Transverse colon (tissue), 4 donors: ENCODE data around the gene SLC34A1. TPM values are rescaled to one million over a fixed set of nuclear protein-coding genes. Genes with fewer than 3 reads are reported as not detected.
A peak's percentile ranks its signal among the peaks of the same experiment; 100 is the strongest.

ENCODE experiments used
- DNase-seq: peaks from one replicate; pipeline ENCODE4 v3.0.0-alpha.2; 2019
- H3K27ac ChIP-seq, 4 donors: fragments of 200-600 bp; sonication (generic); 2 replicates each; pipeline ENCODE4 v1.5.1; 2016 to 2018; ENCODE audit warnings: inconsistent platforms in 4 of 4
- H3K27me3 ChIP-seq: fragments of 200-600 bp; sonication (generic); 2 replicates; pipeline ENCODE4 v1.5.1; 2017; ENCODE audit warnings: inconsistent platforms
- H3K36me3 ChIP-seq, 4 donors: fragments of 200-600 bp; sonication (generic); 2 replicates each; pipeline ENCODE4 v1.5.1; 2017 to 2019; ENCODE audit warnings: inconsistent platforms in 4 of 4
- H3K4me1 ChIP-seq, 4 donors: fragments of 200-600 bp; sonication (generic); 2 replicates each; pipeline ENCODE4 v1.5.1; 2017 to 2020; ENCODE audit warnings: inconsistent platforms in 4 of 4
- H3K4me3 ChIP-seq, 4 donors: fragments of 200-600 bp; sonication (generic); 1 replicate in 1 of 4; 2 replicates in 3 of 4; pipeline versions ENCODE4 v1.5.1 to v1.6.1; 2017 to 2019; ENCODE audit warnings: inconsistent platforms in 4 of 4
- H3K9me3 ChIP-seq, 2 donors: fragments of 200-600 bp; sonication (generic); 2 replicates each; pipeline ENCODE4 v1.5.1; 2017 to 2019; ENCODE audit warnings: inconsistent platforms in 2 of 2
- CTCF ChIP-seq, 5 experiments: fragments of 200-600 bp in 3 of 5; fragments of 450-650 bp in 2 of 5; sonication (generic) in 3 of 5; IDR thresholded peaks; 1 replicate in 2 of 5; 2 replicates in 3 of 5; pipeline ENCODE4 v1.5.1; 2016 to 2017; ENCODE audit warnings: antibody characterized with exemption in 5 of 5, inconsistent platforms in 3 of 5, mild to moderate bottlenecking in 2 of 5, moderate library complexity in 1 of 5
- EP300 ChIP-seq: sonication (generic); formaldehyde crosslinking; IDR thresholded peaks from one replicate; pipeline ENCODE4 v1.6.1; 2017; ENCODE audit warnings: antibody characterized with exemption, low read depth
- POLR2A ChIP-seq: fragments of 450-650 bp; IDR thresholded peaks from one replicate; pipeline ENCODE4 v1.6.1; 2016; ENCODE audit warnings: antibody characterized with exemption, mild to moderate bottlenecking, moderate library complexity
- POLR2AphosphoS5 ChIP-seq, 3 donors: sonication (generic); formaldehyde crosslinking; IDR thresholded peaks; one replicate each; pipeline ENCODE4 v1.6.1; 2016; ENCODE audit warnings: antibody characterized with exemption in 3 of 3
- WGBS, 2 donors: methylation state at CpG; one replicate each; pipeline ENCODE4 v1.1.5; 2018; ENCODE audit warnings: low coverage in 1 of 2; 5-methylcytosine and 5-hydroxymethylcytosine counted together
- in situ Hi-C, 4 donors: fragments of 200-750 bp; cut with MboI; loops; one replicate each; pipeline versions ENCODE4 v1.15.0 to v1.15.1; 2017; ENCODE audit warnings: low sequenced_read_pairs in 3 of 4, low pct_ligation_motif_present in 1 of 4, low pct_unique_long_range_greater_than_20kb in 1 of 4
- intact Hi-C: fragments of 100-400 bp; cut with DNase I; formaldehyde crosslinking; loops from one replicate; pipeline ENCODE4 v1.15.1; 2023; ENCODE audit warnings: low total_unique reads
- total RNA-seq, 4 donors: library from RNA; depleted of rRNA; stranded (reverse); fragments of >200 nt; gene quantifications; one replicate each; pipeline ENCODE4 v1.1.0, GENCODE V29; 2016

Gene SLC34A1
- total RNA-seq, 4 donors from 2014 or later, result 0.55 TPM; not detected in 3

GRCh38 chr5:177446200-177447065 lies 62.2 kb downstream of the SLC34A1 start, which contains the start of gene PRR7:
PRR7 (plus strand) TSS chr5:177446814; CDS start chr5:177455068, 8,254 bp downstream.
- TF ChIP-seq EP300, result no peak
- TF ChIP-seq POLR2A, result peak; percentile 40
- peak in 2 of 3 donors; percentile 27 to 54 for TF ChIP-seq POLR2AphosphoS5 (IDR thresholded peaks at IDR 0.05)
- TF ChIP-seq CTCF (IDR thresholded peaks at IDR 0.05), result no peak
- Histone ChIP-seq H3K9me3 (no peaks in the 10 kb centered on the region), H3K27me3 (peaks cover 23% of the 10 kb centered on the region), H3K4me1 (peaks cover 18 to 22% (median 20%) of the 10 kb centered on the region in 4 donors), H3K27ac (peak within 1 kb of the TSS in 3 of 4 donors; percentile 51 to 56 (median 53)), H3K4me3 (peak within 1 kb of the TSS; percentile 35 to 56 (median 48)), H3K36me3 (peaks cover 0 to 3% (median under 1%) of the 10 kb centered on the region in 4 donors)
- peak; percentile 67 for DNase-seq
- intact Hi-C loops (loop anchor here (2.0 kb wide), 1 partner anchor 44 kb away; no protein-coding TSS in a partner anchor), in situ Hi-C loops (loop anchor here in 2 of 4 donors (5.0 to 10.0 kb wide), 2 partner anchors 52 to 54 kb away; no protein-coding TSS in a partner anchor)
- WGBS, 2 donors, result 1% methylated on average over 57 of the region's 89 CpGs; no CpG with 5 or more reads in 1 of the 2 donors

GRCh38 chr5:177447066-177447610 lies 62.9 kb downstream of the SLC34A1 start:
- intact Hi-C loops, result loop anchor here (2.0 kb wide), 1 partner anchor 44 kb away; no protein-coding TSS in a partner anchor
- in situ Hi-C loops, result loop anchor here in 2 of 4 donors (5.0 to 10.0 kb wide), 2 partner anchors 52 to 55 kb away; no protein-coding TSS in a partner anchor
- Histone ChIP-seq H3K27ac (peak overlapping the region in 2 of 4 donors; percentile 51 to 53), H3K9me3 (no peaks in the 10 kb centered on the region), H3K4me1 (peaks cover 18 to 22% (median 20%) of the 10 kb centered on the region in 4 donors), H3K27me3 (peaks cover 23% of the 10 kb centered on the region), H3K36me3 (no peaks in the 10 kb centered on the region), H3K4me3 (peak overlapping the region; percentile 27 to 56 (median 48))
- DNase-seq, result peak; percentile 65
- no peak for TF ChIP-seq CTCF (IDR thresholded peaks at IDR 0.05)
- TF ChIP-seq EP300, result no peak
- no peak for TF ChIP-seq POLR2AphosphoS5 (IDR thresholded peaks at IDR 0.05)
- TF ChIP-seq POLR2A, result no peak
- 0% methylated on average over 4 of the region's 52 CpGs; no CpG with 5 or more reads in 1 of the 2 donors for WGBS, 2 donors

- no peaks in the 10 kb centered on the region for H3K9me3 ChIP-seq
- in situ Hi-C loops, result loop anchor here in 2 of 4 donors (5.0 to 10.0 kb wide), 2 partner anchors 53 to 55 kb away; no protein-coding TSS in a partner anchor
Observed at GRCh38 chr5:177447611-177448243, 63.5 kb downstream of the SLC34A1 start.

More at GRCh38 chr5:177447611-177448243, 63.5 kb downstream of the SLC34A1 start:
- peak overlapping the region in 1 of 4 donors; percentile 51 for H3K4me3 ChIP-seq
- 13% methylated on average over 23 of the region's 23 CpGs; no CpG with 5 or more reads in 1 of the 2 donors for WGBS, 2 donors
- H3K4me1 ChIP-seq, result peaks cover 18 to 22% (median 20%) of the 10 kb centered on the region in 4 donors
- peaks cover 23% of the 10 kb centered on the region for H3K27me3 ChIP-seq
- DNase-seq, result no peak
- H3K27ac ChIP-seq, result no peak overlapping the region
- no peaks in the 10 kb centered on the region for H3K36me3 ChIP-seq
- intact Hi-C loops, result loop anchor here (2.0 kb wide), 1 partner anchor 45 kb away; no protein-coding TSS in a partner anchor
- TF ChIP-seq CTCF (IDR thresholded peaks at IDR 0.05) (no peak), EP300 (no peak), POLR2AphosphoS5 (IDR thresholded peaks at IDR 0.05) (no peak), POLR2A (no peak)

Other genes starting within 250 kb of the SLC34A1 start
- 10 to 100 TPM; 38.2 to 68.1 (median 51.8) TPM for gene RAB24, start 80.7 kb upstream of the SLC34A1 start, total RNA-seq
- gene PRELID1, start 80.6 kb upstream of the SLC34A1 start, total RNA-seq, result 100 to 1,000 TPM in 3 of 4 donors, 10 to 100 TPM in 1; 52.1 to 192 (median 142) TPM
- 100 to 1,000 TPM in 1 of 4 donors, 10 to 100 TPM in 3; 10.8 to 257 (median 21.7) TPM for gene MXD3, start 72.5 kb upstream of the SLC34A1 start, total RNA-seq
- gene LMAN2, start 32.8 kb upstream of the SLC34A1 start, total RNA-seq, result 100 to 1,000 TPM; 236 to 322 (median 293) TPM
- gene RGS14, start 26.5 kb upstream of the SLC34A1 start, total RNA-seq, result 10 to 100 TPM; 16.5 to 49.6 (median 24.4) TPM
- gene PFN3, start 16.2 kb downstream of the SLC34A1 start, total RNA-seq, result not detected
- gene F12, start 25.1 kb downstream of the SLC34A1 start, total RNA-seq, result 10 to 100 TPM in 1 of 4 donors, 1 to 10 TPM in 3; 2.6 to 20.1 (median 5.6) TPM
- gene GRK6, start 42.2 kb downstream of the SLC34A1 start, total RNA-seq, result 10 to 100 TPM; 21.5 to 40.5 (median 36.4) TPM
- 1 to 10 TPM in 3 of 4 donors, not detected in 1; 2.1 to 5.0 (median 2.5) TPM for gene PRR7, start 62.4 kb downstream of the SLC34A1 start, total RNA-seq
- gene DBN1, start 89.2 kb downstream of the SLC34A1 start, total RNA-seq, result 100 to 1,000 TPM in 1 of 4 donors, 10 to 100 TPM in 3; 10.1 to 201 (median 17.4) TPM
- gene PDLIM7, start 113.2 kb downstream of the SLC34A1 start, total RNA-seq, result 100 to 1,000 TPM in 1 of 4 donors, 10 to 100 TPM in 3; 52.6 to 256 (median 78.6) TPM
- gene DOK3, start 125.4 kb downstream of the SLC34A1 start, total RNA-seq, result 10 to 100 TPM in 2 of 4 donors, 1 to 10 TPM in 1, under 1 TPM in 1; 0.60 to 17.2 (median 7.8) TPM
- 100 to 1,000 TPM in 2 of 4 donors, 10 to 100 TPM in 2; 96.5 to 170 (median 130) TPM for gene DDX41, start 132.5 kb downstream of the SLC34A1 start, total RNA-seq
- 100 to 1,000 TPM in 1 of 4 donors, 10 to 100 TPM in 3; 59.7 to 128 (median 63.5) TPM for gene FAM193B, start 170.1 kb downstream of the SLC34A1 start, total RNA-seq
- 10 to 100 TPM; 34.4 to 85.9 (median 70.9) TPM for gene TMED9, start 207.8 kb downstream of the SLC34A1 start, total RNA-seq
- 10 to 100 TPM; 17.9 to 38.5 (median 27.0) TPM for gene B4GALT7, start 215.7 kb downstream of the SLC34A1 start, total RNA-seq